B cell (primary cell): ENCODE measurements around the gene FIGNL2. TPM values are rescaled to one million over a fixed set of nuclear protein-coding genes. Genes with fewer than 3 reads are reported as not detected.

Experiments
- ATAC-seq: fragments of 200-7000 bp; cut with Tn5 transposase; one replicate; pipeline ENCODE4 v1.10.0; 2021; ENCODE audit warnings: low read depth, mild to moderate bottlenecking, moderate number of reproducible peaks, moderate library complexity
- CTCF ChIA-PET: fragments of 350-600 bp; sonication (Branson Sonifier 250); formaldehyde crosslinking; loops from one replicate; lab custom pipeline; 2021; ENCODE audit warnings: antibody characterized with exemption, inconsistent platforms; lab: Charles Lee
- POLR2A ChIA-PET: fragments of 350-600 bp; sonication (Branson Sonifier 250); formaldehyde crosslinking; loops from one replicate; lab custom pipeline; 2021; ENCODE audit warnings: antibody characterized with exemption; lab: Charles Lee
- DNase-seq: peaks from one replicate; pipeline ENCODE4 v3.0.0; 2013
- H2AFZ ChIP-seq: 2 replicates; pipeline ENCODE4 v1.6.1; 2012; ENCODE audit warnings: mild to moderate bottlenecking, low read depth, low read length; ENCODE audit not compliant: insufficient read depth, poor library complexity, severe bottlenecking
- H3K27ac ChIP-seq, 2 donors: 1 replicate in 1 of 2; 2 replicates in 1 of 2; pipeline ENCODE4 v1.5.1; 2012 to 2013; ENCODE audit warnings: low read length in 2 of 2, mild to moderate bottlenecking in 2 of 2, moderate library complexity in 1 of 2
- H3K27me3 ChIP-seq, 4 experiments: fragments of 200-600 bp in 1 of 4; sonication (generic) in 1 of 4; replicated peaks in 1 of 4; 1 replicate in 2 of 4; 2 replicates in 2 of 4; pipeline versions ENCODE4 v1.6.1 to v1.7.0; 2013 to 2016; ENCODE audit warnings: low read length in 3 of 4, mild to moderate bottlenecking in 2 of 4, mixed read lengths in 1 of 4, moderate library complexity in 1 of 4; ENCODE audit not compliant: insufficient read depth in 4 of 4, control insufficient read depth in 3 of 4; ENCODE audit errors: control extremely low read depth in 1 of 4
- H3K36me3 ChIP-seq, 2 experiments: replicated peaks in 1 of 2; 1 replicate in 1 of 2; 2 replicates in 1 of 2; pipeline versions ENCODE4 v1.6.1 to v1.7.1; 2013; ENCODE audit warnings: low read length in 1 of 2; ENCODE audit not compliant: insufficient read depth in 2 of 2, control insufficient read depth in 1 of 2; ENCODE audit errors: control extremely low read depth in 1 of 2, extremely low read depth in 1 of 2
- H3K4me1 ChIP-seq, 2 donors: fragments of 200-600 bp in 1 of 2; sonication (generic) in 1 of 2; 1 replicate in 1 of 2; 2 replicates in 1 of 2; pipeline versions ENCODE4 v1.5.1 to v1.6.1; 2013 to 2017; ENCODE audit warnings: low read length in 2 of 2; ENCODE audit not compliant: control insufficient read depth in 2 of 2, insufficient read depth in 2 of 2
- H3K4me2 ChIP-seq: replicated peaks from 2 replicates; pipeline ENCODE3; 2012; ENCODE audit warnings: mild to moderate bottlenecking, low read depth, low read length; ENCODE audit not compliant: poor library complexity, severe bottlenecking
- H3K4me3 ChIP-seq, 5 experiments: fragments of 200-600 bp in 1 of 5; sonication (generic) in 1 of 5; 1 replicate in 3 of 5; 2 replicates in 2 of 5; pipeline versions ENCODE4 v1.5.1 to v1.7.0; 2011 to 2016; ENCODE audit warnings: low read length in 4 of 5, mild to moderate bottlenecking in 4 of 5, low read depth in 2 of 5, control low read depth in 1 of 5, moderate library complexity in 1 of 5; ENCODE audit not compliant: insufficient read depth in 1 of 5; ENCODE audit errors: control extremely low read depth in 1 of 5, extremely low read depth in 1 of 5
- H3K79me2 ChIP-seq: fragments of 200-600 bp; sonication (generic); one replicate; pipeline ENCODE4 v1.6.0; 2016; ENCODE audit warnings: low read length; ENCODE audit not compliant: control insufficient read depth, insufficient read depth
- H3K9ac ChIP-seq: fragments of 200-600 bp; sonication (generic); 2 replicates; pipeline ENCODE4 v1.6.1; 2017; ENCODE audit warnings: mild to moderate bottlenecking, low read length, moderate library complexity
- H3K9me3 ChIP-seq, 3 donors: one replicate each; pipeline versions ENCODE4 v1.6.1 to v1.7.1; 2013; ENCODE audit warnings: low read length in 2 of 3; ENCODE audit not compliant: control insufficient read depth in 2 of 3, insufficient read depth in 1 of 3; ENCODE audit errors: control extremely low read depth in 1 of 3
- H4K20me1 ChIP-seq: 2 replicates; pipeline ENCODE4 v1.6.0; 2012; ENCODE audit warnings: mild to moderate bottlenecking, low read length; ENCODE audit not compliant: insufficient read depth, control insufficient read depth, poor library complexity, severe bottlenecking
- H3K27ac Mint-ChIP-seq: one replicate; pipeline ENCODE4 v1.8.0; 2021; ENCODE audit warnings: mixed read lengths
- H3K27me3 Mint-ChIP-seq: one replicate; pipeline ENCODE4 v1.8.0; 2021; ENCODE audit warnings: mixed read lengths
- H3K4me1 Mint-ChIP-seq: one replicate; pipeline ENCODE4 v1.8.0; 2021; ENCODE audit warnings: mixed read lengths
- H3K4me3 Mint-ChIP-seq: one replicate; pipeline ENCODE4 v1.8.0; 2021; ENCODE audit warnings: mixed read lengths
- H3K9me3 Mint-ChIP-seq: one replicate; pipeline ENCODE4 v1.8.0; 2022; ENCODE audit warnings: mixed read lengths; ENCODE audit not compliant: insufficient read depth
- CTCF ChIP-seq: fragments of 200-600 bp; IDR thresholded peaks from one replicate; pipeline ENCODE4 v1.8.0; 2022; ENCODE audit warnings: antibody characterized with exemption, mild to moderate bottlenecking
- EZH2 ChIP-seq: IDR thresholded peaks from 2 replicates; pipeline ENCODE4 v1.6.1; 2012; ENCODE audit warnings: borderline replicate concordance, low read depth, mild to moderate bottlenecking, moderate library complexity, low read length; ENCODE audit not compliant: insufficient read depth, poor library complexity, severe bottlenecking
- WGBS: methylation state at CpG from one replicate; pipeline ENCODE4 v1.1.5; 2013; ENCODE audit warnings: missing lambda C conversion rate; ENCODE audit not compliant: insufficient coverage; 5-methylcytosine and 5-hydroxymethylcytosine counted together
- intact Hi-C: fragments of 100-400 bp; cut with micrococcal nuclease; formaldehyde crosslinking; loops from one replicate; pipeline ENCODE4 v1.10.0; 2022
- polyA plus RNA-seq: library from polyadenylated mRNA; depleted of rRNA; stranded (reverse); fragments of >200 nt; gene quantifications from 2 replicates; pipeline ENCODE4 v1.2.3, GENCODE V29; 2012
- total RNA-seq, 2 donors: library from RNA; stranded (reverse); fragments of 120-200 nt in 1 of 2; gene quantifications; 1 replicate in 1 of 2; 2 replicates in 1 of 2; pipeline versions ENCODE4 v1.2.3 to v1.2.4, GENCODE V29; 2013 to 2022

Gene FIGNL2
- total and polyA plus RNA-seq, 2 donors (not counting 1 experiment from before 2014, with no cell fraction given): 0.16 to 0.79 TPM

- TF ChIP-seq EZH2 (no peak), CTCF (no peak)
- ChIA-PET CTCF (no interaction called here), POLR2A (no interaction called here)
- H3K36me3 ChIP-seq: no peaks in the 10 kb centered on the region
- no peaks in the 10 kb centered on the region for H4K20me1 ChIP-seq
- H3K79me2 ChIP-seq: no peaks in the 10 kb centered on the region
- H3K4me3 ChIP-seq: no peak overlapping the region
- no peaks in the 10 kb centered on the region for H3K9me3 Mint-ChIP-seq
- H3K4me3 Mint-ChIP-seq: no peak overlapping the region
- intact Hi-C loops: no loop called here
- H3K27ac ChIP-seq: no peak overlapping the region
- DNase-seq (no peak), ATAC-seq (no peak)
- peaks cover 0 to 59% (median 11%) of the 10 kb centered on the region in 4 experiments for H3K27me3 ChIP-seq
- 77% methylated on average over 12 of the region's 12 CpGs for WGBS
- H3K4me2 ChIP-seq: no peak overlapping the region
- peaks cover 8% of the 10 kb centered on the region in 2 donors for H3K4me1 ChIP-seq
- H3K9ac ChIP-seq: no peak overlapping the region
- H3K27ac Mint-ChIP-seq: peak overlapping the region; percentile 64
- peaks cover 12% of the 10 kb centered on the region for H3K4me1 Mint-ChIP-seq
- no peak overlapping the region for H2AFZ ChIP-seq
- H3K9me3 ChIP-seq: peaks cover 0 to 6% (median 0%) of the 10 kb centered on the region in 3 donors
- peaks cover 50% of the 10 kb centered on the region for H3K27me3 Mint-ChIP-seq
Measured at GRCh38 chr12:51833448-51834227, 14.9 kb downstream of the FIGNL2 start.
